Activated CD4-positive, alpha-beta T cell treated with anti-CD3 and anti-CD28 coated beads for 24 hours (primary cell): ENCODE results near the gene NDUFS2.
A peak's percentile ranks its signal among the peaks of the same experiment; 100 is the strongest.
"Not testable (repeated sequence)": the region's sequence is repeated elsewhere in the genome, so short reads cannot be mapped to it uniquely, and the experiment has no call there.

ENCODE experiments used
- DNase-seq, 2 donors: peaks; one replicate each; pipeline ENCODE4 v3.0.0-alpha.2; 2020; ENCODE audit warnings: low read depth in 2 of 2

The NDUFS2 gene

DNA sequence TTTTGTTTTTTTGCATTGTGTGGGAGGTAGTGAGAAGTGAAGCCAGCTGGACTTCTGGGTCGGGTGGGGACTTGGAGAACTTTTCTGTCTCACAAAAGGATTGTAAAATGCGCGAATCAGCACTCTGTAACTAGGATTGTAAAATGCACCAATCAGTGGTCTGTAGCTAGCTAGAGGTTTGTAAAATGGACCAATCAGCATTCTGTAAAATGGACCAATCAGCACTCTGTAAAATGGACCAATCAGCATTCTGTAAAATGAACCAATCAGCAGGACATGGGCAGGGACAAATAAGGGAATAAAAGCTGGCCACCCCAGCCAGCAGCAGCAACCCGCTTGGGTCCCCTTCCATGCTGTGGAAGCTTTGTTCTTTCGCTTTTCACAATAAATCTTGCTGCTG is 47.9 kb downstream of the NDUFS2 start:
- DNase-seq = not testable (repeated sequence)

DNA sequence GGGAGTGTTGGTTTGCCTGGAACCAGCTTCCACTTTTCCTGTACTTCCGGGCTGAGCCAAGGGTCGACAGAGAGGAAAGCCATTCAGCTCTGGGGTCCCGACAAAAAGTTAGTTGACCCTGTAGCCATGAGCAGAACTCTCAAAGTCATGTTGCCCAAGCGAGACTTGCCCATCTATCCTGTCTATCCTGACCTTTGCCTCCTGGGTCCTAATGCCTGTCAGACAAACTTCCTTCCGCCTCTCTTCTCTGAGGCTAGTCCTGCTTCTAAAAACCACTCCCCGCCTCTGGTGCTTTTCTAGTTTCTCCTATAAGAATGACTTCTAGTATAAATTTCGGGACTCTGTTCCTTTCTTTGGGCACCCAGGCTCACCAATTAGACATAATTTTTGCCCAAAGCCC is 48.7 kb downstream of the NDUFS2 start:
- no peak for DNase-seq

DNA sequence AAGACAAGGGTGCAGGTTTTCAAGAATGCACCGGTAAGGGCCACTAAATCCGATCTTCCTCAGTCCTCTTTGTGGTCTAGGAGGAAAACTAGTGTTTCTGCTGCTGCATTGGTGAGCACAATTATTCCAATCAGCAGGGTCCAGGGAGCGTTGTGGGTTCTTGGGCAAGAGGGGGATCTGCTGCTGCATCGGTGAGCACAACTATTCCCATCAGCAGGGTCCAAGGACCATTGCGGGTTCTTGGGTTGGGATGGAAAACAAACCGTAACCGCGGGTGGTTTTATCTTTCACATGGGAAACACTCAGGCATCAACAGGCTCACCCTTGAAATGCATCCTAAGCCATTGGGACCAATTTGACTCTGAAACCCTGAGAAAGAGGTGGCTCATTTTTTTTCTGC is 49.4 kb downstream of the NDUFS2 start:
- DNase-seq = no peak

DNA sequence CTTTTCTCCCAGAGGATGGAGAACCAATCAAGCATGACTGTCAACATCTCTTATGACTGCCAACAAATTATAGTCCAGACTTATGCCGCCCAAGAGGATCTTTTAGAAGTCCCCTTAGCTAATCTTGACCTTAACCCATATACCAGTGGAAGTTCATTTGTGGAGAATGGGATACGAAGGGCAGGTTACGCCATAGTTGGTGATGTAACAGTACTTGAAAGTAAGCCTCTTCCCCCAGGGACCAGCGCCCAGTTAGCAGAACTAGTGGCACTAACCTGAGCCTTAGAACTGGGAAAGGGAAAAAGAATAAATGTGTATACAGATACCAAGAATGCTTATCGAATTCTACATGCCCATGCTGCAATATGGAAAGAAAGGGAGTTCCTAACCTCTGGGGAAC is 53.1 kb downstream of the NDUFS2 start:
- not testable (repeated sequence) for DNase-seq

DNA sequence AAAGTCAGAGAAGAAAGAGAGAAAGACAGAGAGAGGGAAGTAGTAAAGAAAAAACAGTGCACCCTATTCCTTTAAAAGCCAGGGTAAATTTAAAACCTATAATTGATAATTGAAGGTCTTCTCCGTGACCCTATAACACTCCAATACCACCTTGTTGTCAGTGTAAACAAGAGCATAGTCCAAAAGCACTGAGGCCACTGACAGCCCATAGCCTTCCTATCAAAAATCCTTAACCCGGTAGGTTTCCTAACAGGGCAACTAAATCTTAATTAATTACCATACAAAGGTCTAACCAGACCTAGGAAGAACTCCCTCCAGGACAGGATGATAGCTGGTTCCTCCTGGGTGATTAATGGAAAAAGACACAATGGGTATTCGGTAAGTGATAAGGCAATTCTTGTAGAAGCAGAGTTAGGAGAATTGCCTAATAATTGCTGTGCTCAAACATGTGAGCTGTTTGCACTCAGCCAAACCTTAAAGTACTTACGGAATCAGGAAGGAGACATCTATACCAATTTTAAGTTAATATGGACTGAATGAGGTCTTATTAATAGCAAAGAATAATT is 53.9 kb downstream of the NDUFS2 start:
- not testable (repeated sequence) for DNase-seq

DNA sequence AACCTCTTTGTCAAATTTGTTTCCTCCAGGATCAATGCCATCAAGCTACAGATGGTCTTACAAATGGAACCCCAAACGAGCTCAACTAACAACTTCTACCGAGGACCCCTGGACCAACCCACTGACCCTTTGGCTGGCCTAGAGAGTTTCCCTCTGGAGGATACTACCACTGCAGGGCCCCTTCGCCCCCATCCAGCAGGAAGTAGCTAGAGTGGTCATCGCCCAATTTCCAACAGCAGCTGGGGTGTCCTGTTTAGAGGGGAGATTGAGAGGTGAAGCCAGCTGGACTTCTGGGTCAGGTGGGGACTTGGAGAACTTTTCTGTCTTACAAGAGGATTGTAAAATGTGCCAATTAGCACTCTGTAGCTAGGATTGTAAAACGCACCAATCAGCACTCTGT is 54.9 kb downstream of the NDUFS2 start:
- DNase-seq = not testable (repeated sequence)

DNA sequence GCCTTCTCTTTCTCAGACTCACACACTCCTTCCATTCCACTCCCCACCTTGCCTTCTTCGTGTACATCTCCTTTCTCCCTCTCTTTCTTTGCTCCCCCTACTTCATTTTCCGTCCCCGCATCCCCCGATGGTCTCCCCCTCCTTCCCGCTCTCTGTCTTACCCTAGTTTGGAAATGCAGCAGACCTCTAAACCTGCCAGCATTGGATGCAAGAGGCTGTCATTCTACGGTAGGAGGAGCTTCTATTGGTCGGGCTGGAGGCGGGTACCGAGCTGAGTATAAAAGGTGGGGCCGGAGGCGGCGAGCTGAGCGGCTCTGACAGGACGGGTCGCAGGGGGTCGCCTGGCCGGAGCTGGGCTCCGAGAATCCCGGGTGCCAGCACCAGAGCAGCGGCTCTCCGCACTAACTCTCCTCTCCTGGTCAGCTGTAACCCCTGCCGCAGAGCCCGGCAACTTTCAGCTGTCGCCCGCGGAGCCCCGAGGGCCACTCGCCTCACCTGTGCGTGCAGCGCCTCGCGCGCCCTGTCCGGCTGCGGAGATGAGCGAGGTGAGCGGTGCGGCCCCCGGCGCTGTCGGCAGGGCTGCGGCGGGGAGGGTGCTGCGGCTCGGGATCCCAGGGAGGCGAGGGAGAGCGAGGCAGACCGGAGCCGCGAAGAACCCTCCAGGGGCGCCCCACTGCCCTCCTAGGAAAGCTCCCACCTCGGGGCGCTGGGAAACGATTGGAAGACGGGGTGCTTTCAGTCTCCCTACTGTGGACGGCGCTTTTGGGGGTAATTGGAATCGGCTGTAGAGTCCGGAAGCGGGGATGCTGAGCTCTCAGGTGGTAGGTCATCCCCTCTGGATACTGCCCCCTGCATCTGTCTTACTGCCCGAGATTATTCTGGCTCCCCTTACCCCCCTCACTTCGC is 56.5 kb downstream of the NDUFS2 start, which contains the start of gene PCP4L1:
PCP4L1 (plus strand) TSS at position 307 of the 906 bp plus-strand sequence; CDS start at position 537, 230 bp downstream.
- DNase-seq = peak; percentile 7 to 34

DNA sequence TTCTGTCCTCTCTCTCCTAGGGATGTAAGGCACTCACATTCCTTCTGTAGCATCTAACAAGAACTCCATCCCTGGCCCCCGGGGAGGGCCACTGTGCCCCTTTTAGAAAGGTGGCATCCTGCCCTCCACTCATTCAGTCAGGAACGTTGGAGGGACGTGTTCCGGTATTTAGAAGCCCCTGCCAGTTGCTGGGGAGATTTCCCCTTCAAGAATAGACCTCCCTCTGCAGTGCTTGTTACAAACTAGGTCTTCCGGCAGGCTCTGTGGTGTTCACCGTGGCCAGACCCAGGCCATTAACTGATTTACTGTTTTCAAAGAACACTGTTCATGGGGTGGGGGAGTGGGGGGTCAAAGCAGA is 57.2 kb downstream of the NDUFS2 start:
- no peak for DNase-seq

DNA sequence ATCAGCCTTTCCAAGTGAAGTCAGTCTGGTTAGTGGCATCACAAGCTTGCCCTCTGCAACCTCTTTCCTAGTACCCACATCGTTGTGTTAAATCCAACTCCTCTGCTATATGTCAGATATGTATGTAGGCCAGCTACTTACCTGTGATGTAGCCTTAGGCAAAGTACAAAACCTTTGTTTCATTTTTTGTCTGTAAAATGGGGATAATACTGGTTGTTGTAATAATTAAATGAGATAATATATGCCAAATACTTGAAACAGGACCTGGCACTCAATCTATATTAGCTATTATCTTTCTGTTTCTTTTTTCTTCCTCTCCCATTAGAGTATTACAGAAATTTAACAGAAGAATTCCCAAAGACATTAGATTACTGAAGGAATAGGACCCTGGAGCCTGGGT is 57.6 kb downstream of the NDUFS2 start:
- no peak for DNase-seq

DNA sequence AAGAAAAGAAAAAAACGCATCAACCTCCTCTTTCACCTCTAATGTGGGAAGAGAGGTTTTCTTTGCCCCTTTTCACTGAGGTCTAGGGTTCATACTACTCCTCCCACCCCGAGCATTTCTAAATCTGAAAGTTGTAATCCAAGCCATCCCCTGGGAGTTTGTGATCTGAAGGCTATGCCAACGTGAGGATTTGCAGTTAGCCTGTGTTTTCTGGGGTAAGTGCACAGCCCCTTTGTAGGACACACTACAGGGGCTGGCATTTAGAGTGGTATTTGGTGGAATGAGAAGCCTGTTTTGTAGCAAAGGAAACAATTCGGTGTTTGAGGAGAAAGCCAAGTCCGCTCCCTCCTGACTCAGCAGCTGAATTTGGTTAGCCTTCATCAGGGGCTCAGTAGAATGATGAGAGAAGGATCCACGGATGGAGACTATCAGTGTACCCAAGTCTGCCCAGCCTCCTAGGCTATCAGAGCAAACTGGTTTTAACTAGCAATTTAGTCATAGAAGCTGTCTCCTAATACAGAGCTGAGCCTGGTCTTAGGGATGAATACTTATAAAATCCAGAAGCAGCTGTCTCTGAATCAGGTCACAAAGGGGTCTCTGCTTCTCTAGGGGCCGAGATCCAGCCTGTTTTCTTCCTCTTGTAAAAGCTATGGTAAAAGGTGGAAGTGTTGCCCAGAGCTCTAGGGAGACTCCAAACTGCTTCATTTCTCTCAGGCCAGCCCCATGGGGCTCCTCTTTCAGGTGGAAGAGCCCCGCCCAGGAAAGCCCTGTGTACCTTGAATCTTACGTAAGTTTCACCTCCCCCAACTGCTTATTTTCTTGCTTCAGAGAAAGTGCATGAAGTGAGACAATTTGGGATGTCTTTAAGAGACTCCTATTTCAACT is 58.5 kb downstream of the NDUFS2 start:
- no peak for DNase-seq

DNA sequence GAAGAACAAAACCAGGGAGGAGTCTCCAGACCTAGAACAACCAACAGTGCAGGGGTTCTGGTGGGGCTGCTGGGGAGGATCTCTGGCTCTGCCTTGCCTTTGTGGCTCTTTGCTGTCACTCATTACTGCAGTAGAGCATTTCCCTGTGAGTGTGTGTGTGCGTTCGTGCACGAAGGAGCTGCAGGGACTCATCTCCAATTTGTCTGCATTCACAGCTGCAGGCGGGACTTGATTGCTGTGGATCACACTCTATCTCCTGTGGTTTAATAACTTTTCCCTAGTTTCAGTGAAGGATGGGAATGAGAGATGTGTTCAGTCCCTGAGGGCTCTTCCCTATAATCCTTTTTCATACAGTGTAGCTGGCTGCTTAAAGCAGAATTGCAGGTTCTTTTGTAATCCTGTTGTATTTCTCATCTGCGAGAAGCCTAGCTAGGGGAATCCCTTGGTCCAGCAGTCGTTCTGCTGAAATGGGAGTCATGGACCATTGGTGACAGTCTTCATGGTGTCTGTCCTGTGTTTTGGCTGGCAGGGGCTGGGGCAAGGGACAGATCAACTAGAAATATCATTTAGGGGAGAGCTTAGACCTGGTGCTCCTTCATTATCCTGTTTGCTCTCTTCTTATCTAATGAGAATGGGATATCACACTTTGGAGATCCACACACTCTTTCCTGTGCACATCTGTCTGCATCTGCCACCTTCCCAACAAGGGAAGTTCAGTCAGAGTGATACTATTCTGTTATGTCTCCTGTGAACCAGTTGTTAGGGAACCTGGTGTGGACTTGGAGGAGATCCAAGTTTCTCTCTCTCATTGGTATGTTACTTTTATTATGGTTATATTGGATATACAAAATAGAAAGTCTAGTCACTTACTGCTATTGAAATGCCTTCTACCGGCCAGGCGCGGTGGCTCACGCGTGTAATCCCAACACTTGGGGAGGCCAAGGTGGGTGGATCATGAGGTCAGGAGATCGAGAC is 59.4 kb downstream of the NDUFS2 start:
- DNase-seq = no peak
